Stomach (tissue), 9 donors: ENCODE results near the gene FAM120B. TPM values are rescaled to one million over a fixed set of nuclear protein-coding genes. Genes with fewer than 3 reads are reported as not detected.

ENCODE experiments used
- DNase-seq, 2 donors: peaks; one replicate each; pipeline versions ENCODE4 v3.0.0 to v3.0.0-alpha.2; 2013 to 2019
- H3K27ac ChIP-seq, 5 donors: fragments of 200-600 bp in 4 of 5; sonication (generic) in 4 of 5; one replicate each; pipeline ENCODE4 v1.5.1; 2013 to 2019; ENCODE audit warnings: mild to moderate bottlenecking in 1 of 5, moderate library complexity in 1 of 5
- H3K27me3 ChIP-seq, 3 donors: fragments of 200-600 bp; sonication (generic); one replicate each; pipeline ENCODE4 v1.5.1; 2017 to 2019; ENCODE audit warnings: mixed run types in 1 of 3
- H3K36me3 ChIP-seq, 4 donors: fragments of 200-600 bp; sonication (generic); 1 replicate in 3 of 4; 2 replicates in 1 of 4; pipeline ENCODE4 v1.5.1; 2016 to 2019
- H3K4me1 ChIP-seq, 4 donors: fragments of 200-600 bp; sonication (generic); one replicate each; pipeline ENCODE4 v1.5.1; 2016 to 2019
- H3K4me3 ChIP-seq, 4 donors: fragments of 200-600 bp; sonication (generic) in 3 of 4; one replicate each; pipeline ENCODE4 v1.5.1; 2016 to 2019; ENCODE audit warnings: mild to moderate bottlenecking in 1 of 4
- H3K9me3 ChIP-seq, 4 donors: fragments of 200-600 bp; sonication (generic); one replicate each; pipeline ENCODE4 v1.5.1; 2016 to 2019
- CTCF ChIP-seq, 7 experiments: fragments of 450-650 bp in 4 of 7; fragments of 200-600 bp in 3 of 7; sonication (generic) in 3 of 7; IDR thresholded peaks; one replicate each; pipeline ENCODE4 v1.5.1; 2016 to 2019; ENCODE audit warnings: antibody characterized with exemption in 7 of 7, control low read depth in 2 of 7, mild to moderate bottlenecking in 1 of 7
- EP300 ChIP-seq: sonication (generic); formaldehyde crosslinking; IDR thresholded peaks from one replicate; pipeline ENCODE4 v1.6.1; 2017; ENCODE audit warnings: antibody characterized with exemption
- POLR2A ChIP-seq, 4 donors: fragments of 450-650 bp; IDR thresholded peaks; one replicate each; pipeline ENCODE4 v1.6.1; 2016; ENCODE audit warnings: antibody characterized with exemption in 4 of 4, control low read depth in 2 of 4, mild to moderate bottlenecking in 1 of 4, moderate library complexity in 1 of 4
- POLR2AphosphoS5 ChIP-seq, 3 donors: sonication (generic); formaldehyde crosslinking; IDR thresholded peaks; one replicate each; pipeline ENCODE4 v1.6.1; 2016; ENCODE audit warnings: antibody characterized with exemption in 3 of 3
- whole genome bisulfite sequencing, 5 donors: extraction: QIAGEN DNeasy Blood & Tissue Kit in 3 of 5; methylation state at CpG; one replicate each; pipeline versions ENCODE4 v1.1.5 to v1.1.7; 2013 to 2018; 5-methylcytosine and 5-hydroxymethylcytosine counted together
- intact Hi-C: fragments of 100-400 bp; cut with DNase I; formaldehyde crosslinking; loops from one replicate; pipeline ENCODE4 v1.15.1; 2023; ENCODE audit warnings: low total_unique reads
- polyA plus RNA-seq, 3 donors: library from polyadenylated mRNA; stranded (reverse); fragments of 200-250 nt; gene quantifications; one replicate each; pipeline ENCODE4 v1.2.3, GENCODE V29; 2013
- total RNA-seq, 5 donors: library from RNA; depleted of rRNA; stranded (reverse); fragments of >200 nt; gene quantifications; one replicate each; pipeline versions ENCODE4 v1.1.0 to v1.2.3, GENCODE V29; 2014 to 2016
- donor health status: healthy with polysubstance abuse.
- donor health status: Bipolar disorder and iron deficiency.
- donor health status: healthy.

The FAM120B gene
- total and polyA plus RNA-seq, 8 donors: 6.4 to 66.5 (median 27.3) TPM

- intact Hi-C loops: loop anchor here (10.0 kb wide), 1 partner anchor 452 kb away; no protein-coding TSS in a partner anchor
- TF ChIP-seq EP300 (no peak), POLR2AphosphoS5 (IDR thresholded peaks at IDR 0.05) (no peak), CTCF (IDR thresholded peaks at IDR 0.05) (no peak), POLR2A (IDR thresholded peaks at IDR 0.05) (no peak)
- Histone ChIP-seq H3K36me3 (peaks cover 7 to 43% (median 31%) of the 10 kb centered on the region in 4 donors), H3K4me3 (peak overlapping the region in 3 of 4 donors; percentile 3 to 88 (median 83)), H3K9me3 (no peaks in the 10 kb centered on the region), H3K4me1 (peaks cover 47 to 60% (median 58%) of the 10 kb centered on the region in 4 donors), H3K27ac (peak overlapping the region in 4 of 5 donors; percentile 5 to 87 (median 34)), H3K27me3 (peaks cover 6 to 75% (median 40%) of the 10 kb centered on the region in 3 donors)
- 32 to 51% (median 45%) methylated on average over 2 of the region's 2 CpGs for WGBS, 5 donors
- no peak for DNase-seq
These were observed 19.7 kb upstream of the FAM120B start for GRCh38 chr6:170286934-170287265.

- peak in 1 of 2 donors; percentile 21 for DNase-seq
- H3K27ac ChIP-seq: peak overlapping the region in 4 of 5 donors; percentile 9 to 87 (median 34)
- H3K9me3 ChIP-seq: no peaks in the 10 kb centered on the region
- peaks cover 52 to 65% (median 63%) of the 10 kb centered on the region in 4 donors for H3K4me1 ChIP-seq
- TF ChIP-seq POLR2AphosphoS5 (IDR thresholded peaks at IDR 0.05): no peak
- TF ChIP-seq EP300: no peak
- TF ChIP-seq CTCF (IDR thresholded peaks at IDR 0.05): no peak
- no peak for TF ChIP-seq POLR2A (IDR thresholded peaks at IDR 0.05)
- peaks cover 6 to 80% (median 45%) of the 10 kb centered on the region in 3 donors for H3K27me3 ChIP-seq
- H3K36me3 ChIP-seq: peaks cover 6 to 38% (median 30%) of the 10 kb centered on the region in 4 donors
- intact Hi-C loops: loop anchor here (10.0 kb wide), 1 partner anchor 453 kb away; no protein-coding TSS in a partner anchor
- WGBS, 5 donors: 62 to 75% (median 69%) methylated on average over 11 to 12 of the region's 12 CpGs
- peak overlapping the region in 3 of 4 donors; percentile 3 to 88 (median 83) for H3K4me3 ChIP-seq
These were observed 19.1 kb upstream of the FAM120B start for GRCh38 chr6:170287371-170287876.

GRCh38 chr6:170288091-170288631 lies 18.4 kb upstream of the FAM120B start:
- DNase-seq: no peak
- peak overlapping the region in 2 of 4 donors; percentile 83 to 88 for H3K4me3 ChIP-seq

GRCh38 chr6:170288852-170289179 lies 17.7 kb upstream of the FAM120B start:
- TF ChIP-seq POLR2A (IDR thresholded peaks at IDR 0.05): no peak
- no peak for TF ChIP-seq CTCF (IDR thresholded peaks at IDR 0.05)
- TF ChIP-seq EP300: no peak
- no peak for TF ChIP-seq POLR2AphosphoS5 (IDR thresholded peaks at IDR 0.05)
- peaks cover 0 to 24% (median 16%) of the 10 kb centered on the region in 4 donors for H3K36me3 ChIP-seq
- intact Hi-C loops: loop anchor here (10.0 kb wide), 1 partner anchor 454 kb away; no protein-coding TSS in a partner anchor
- 8 to 26% (median 15%) methylated on average over 16 of the region's 16 CpGs for WGBS, 5 donors
- peaks cover 11 to 94% (median 58%) of the 10 kb centered on the region in 3 donors for H3K27me3 ChIP-seq
- DNase-seq: no peak
- peak overlapping the region; percentile 66 to 88 (median 78) for H3K4me3 ChIP-seq
- H3K9me3 ChIP-seq: no peaks in the 10 kb centered on the region
- H3K27ac ChIP-seq: peak overlapping the region in 4 of 5 donors; percentile 76 to 87 (median 80)
- H3K4me1 ChIP-seq: peaks cover 59 to 79% (median 71%) of the 10 kb centered on the region in 4 donors

More at GRCh38 chr6:170288091-170288631, 18.4 kb upstream of the FAM120B start:
- TF ChIP-seq POLR2AphosphoS5 (IDR thresholded peaks at IDR 0.05) (no peak), EP300 (no peak), POLR2A (IDR thresholded peaks at IDR 0.05) (no peak), CTCF (IDR thresholded peaks at IDR 0.05) (no peak)
- intact Hi-C loops: loop anchor here (10.0 kb wide), 1 partner anchor 453 kb away; no protein-coding TSS in a partner anchor
- Histone ChIP-seq H3K27me3 (peaks cover 9 to 88% (median 51%) of the 10 kb centered on the region in 3 donors), H3K27ac (peak overlapping the region in 2 of 5 donors; percentile 83 to 87), H3K9me3 (no peaks in the 10 kb centered on the region), H3K4me1 (peaks cover 59 to 72% (median 70%) of the 10 kb centered on the region in 4 donors), H3K36me3 (peaks cover 4 to 31% (median 22%) of the 10 kb centered on the region in 4 donors)
- WGBS, 5 donors: 68 to 76% (median 71%) methylated on average over 33 of the region's 33 CpGs
